ENCODE results near the gene HSPD1. TPM values are rescaled to one million over a fixed set of nuclear protein-coding genes. Genes with fewer than 3 reads are reported as not detected.
A peak's percentile ranks its signal among the peaks of the same experiment; 100 is the strongest.

The HSPD1 gene
- total RNA-seq, 4 donors from 2014 or later, result 75.9 to 149 (median 108) TPM

DNA sequence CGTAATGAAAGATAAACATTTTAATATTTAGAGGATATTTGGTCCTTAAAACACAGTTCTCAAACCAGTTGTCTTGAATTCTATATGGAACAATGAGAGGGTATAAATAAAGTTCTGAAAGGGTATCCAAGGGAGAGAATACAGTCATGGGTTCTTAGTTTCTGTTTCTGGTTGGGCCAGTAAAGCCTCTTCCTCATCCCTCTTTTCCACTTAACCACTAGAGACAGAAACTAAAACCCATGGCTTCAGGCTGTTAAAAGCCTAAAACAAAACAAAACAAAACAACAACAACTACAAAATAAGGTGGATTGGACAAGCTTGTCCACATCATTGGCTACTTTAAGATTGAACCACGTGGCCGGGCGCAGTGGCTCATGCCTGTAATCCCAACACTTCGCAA, 27.5 kb downstream of the HSPD1 start:
- H3K36me3 ChIP-seq, result peaks cover 0 to 77% (median 34%) of the 10 kb centered on the region in 4 donors
- H3K4me1 ChIP-seq, result no peaks in the 10 kb centered on the region
- in situ Hi-C loops (cut with MboI; ENCODE audit: low pct_ligation_motif_present in 1 of 4, low pct_unique_long_range_greater_than_20kb in 1 of 4, low sequenced_read_pairs in 3 of 4), result no loop called here
- no peak overlapping the region for H3K27ac ChIP-seq
- TF ChIP-seq POLR2AphosphoS5 (IDR thresholded peaks at IDR 0.05) (no peak), EP300 (IDR thresholded peaks at IDR 0.05; ENCODE audit: low read depth) (no peak), CTCF (IDR thresholded peaks at IDR 0.05) (no peak), POLR2A (IDR thresholded peaks at IDR 0.05) (no peak)
- no peak for DNase-seq
- H3K9me3 ChIP-seq, result no peaks in the 10 kb centered on the region
- no peak overlapping the region for H3K4me3 ChIP-seq
- 97 to 100% methylated on average over 1 to 5 of the region's 5 CpGs for WGBS, 2 donors (ENCODE audit: low coverage in 1 of 2)
- no peaks in the 10 kb centered on the region for H3K27me3 ChIP-seq
- intact Hi-C loops (cut with DNase I; ENCODE audit: low total_unique reads), result no loop called here

GRCh38 chr2:197464175-197464574, 35.5 kb downstream of the HSPD1 start:
- in situ Hi-C loops (cut with MboI; ENCODE audit: low pct_ligation_motif_present in 1 of 4, low pct_unique_long_range_greater_than_20kb in 1 of 4, low sequenced_read_pairs in 3 of 4) (no loop called here), intact Hi-C loops (cut with DNase I; ENCODE audit: low total_unique reads) (no loop called here)
- H3K9me3 ChIP-seq, result no peaks in the 10 kb centered on the region
- 67 to 91% methylated on average over 1 of the region's 1 CpG for WGBS, 2 donors (ENCODE audit: low coverage in 1 of 2)
- H3K27me3 ChIP-seq, result no peaks in the 10 kb centered on the region
- H3K27ac ChIP-seq, result no peak overlapping the region
- peaks cover 0 to 27% (median 7%) of the 10 kb centered on the region in 4 donors for H3K4me1 ChIP-seq
- no peak for DNase-seq
- TF ChIP-seq POLR2AphosphoS5 (IDR thresholded peaks at IDR 0.05) (no peak), CTCF (IDR thresholded peaks at IDR 0.05) (no peak), EP300 (IDR thresholded peaks at IDR 0.05; ENCODE audit: low read depth) (no peak), POLR2A (IDR thresholded peaks at IDR 0.05) (no peak)
- no peak overlapping the region for H3K4me3 ChIP-seq
- peaks cover 0 to 63% (median 24%) of the 10 kb centered on the region in 4 donors for H3K36me3 ChIP-seq

- DNase-seq, result no peak
- Histone ChIP-seq H3K36me3 (peaks cover 0 to 37% (median 11%) of the 10 kb centered on the region in 4 donors), H3K4me3 (no peak overlapping the region), H3K4me1 (peaks cover 0 to 51% (median 11%) of the 10 kb centered on the region in 4 donors), H3K9me3 (no peaks in the 10 kb centered on the region), H3K27me3 (no peaks in the 10 kb centered on the region), H3K27ac (peak overlapping the region; percentile 22 to 56 (median 34))
- TF ChIP-seq CTCF (IDR thresholded peaks at IDR 0.05) (no peak), EP300 (IDR thresholded peaks at IDR 0.05; ENCODE audit: low read depth) (no peak), POLR2A (IDR thresholded peaks at IDR 0.05) (no peak), POLR2AphosphoS5 (IDR thresholded peaks at IDR 0.05) (no peak)
- in situ Hi-C loops (cut with MboI; ENCODE audit: low pct_ligation_motif_present in 1 of 4, low pct_unique_long_range_greater_than_20kb in 1 of 4, low sequenced_read_pairs in 3 of 4) (no loop called here), intact Hi-C loops (cut with DNase I; ENCODE audit: low total_unique reads) (no loop called here)
- 78 to 80% methylated on average over 1 to 2 of the region's 2 CpGs for WGBS, 2 donors (ENCODE audit: low coverage in 1 of 2)
Measured at GRCh38 chr2:197461057-197461456, 38.6 kb downstream of the HSPD1 start.

DNA sequence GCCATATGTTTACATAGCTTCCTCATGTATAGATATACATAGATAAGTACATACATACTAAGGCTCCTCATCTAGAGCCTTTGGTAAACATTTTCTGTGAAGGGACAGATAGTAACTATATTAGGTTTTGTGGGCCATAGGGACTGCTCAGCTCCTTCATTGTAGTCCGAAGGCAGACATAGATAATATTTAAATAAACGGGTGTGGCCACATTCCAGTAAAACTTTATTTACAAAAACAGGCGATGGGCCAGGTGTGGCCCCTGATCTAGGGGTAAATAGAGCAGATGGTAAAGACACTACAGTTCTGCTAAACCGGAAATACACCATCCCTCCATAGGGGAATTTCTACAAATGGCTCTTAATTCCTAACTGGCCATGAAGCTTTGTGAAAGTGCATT, 39.0 kb downstream of the HSPD1 start:
- in situ Hi-C loops (cut with MboI; ENCODE audit: low pct_ligation_motif_present in 1 of 4, low pct_unique_long_range_greater_than_20kb in 1 of 4, low sequenced_read_pairs in 3 of 4), result no loop called here
- TF ChIP-seq POLR2AphosphoS5 (IDR thresholded peaks at IDR 0.05), result no peak
- no peak for TF ChIP-seq POLR2A (IDR thresholded peaks at IDR 0.05)
- no peak for TF ChIP-seq CTCF (IDR thresholded peaks at IDR 0.05)
- TF ChIP-seq EP300 (IDR thresholded peaks at IDR 0.05; ENCODE audit: low read depth), result no peak
- WGBS, 2 donors (ENCODE audit: low coverage in 1 of 2), result 70 to 73% methylated on average over 2 to 4 of the region's 4 CpGs
- peaks cover 0 to 35% (median 10%) of the 10 kb centered on the region in 4 donors for H3K36me3 ChIP-seq
- peak overlapping the region; percentile 22 to 56 (median 27) for H3K27ac ChIP-seq
- H3K4me3 ChIP-seq, result no peak overlapping the region
- H3K9me3 ChIP-seq, result no peaks in the 10 kb centered on the region
- no peaks in the 10 kb centered on the region for H3K27me3 ChIP-seq
- DNase-seq, result no peak
- peaks cover 0 to 51% (median 12%) of the 10 kb centered on the region in 4 donors for H3K4me1 ChIP-seq
- intact Hi-C loops (cut with DNase I; ENCODE audit: low total_unique reads), result no loop called here
